OCI-LY1 (cell line): ENCODE measurements around the gene WDR70.

ENCODE experiments used
- EZH2 ChIP-seq: fragments of 200-600 bp; sonication (generic), shearing (Covaris generic); IDR thresholded peaks from 2 replicates; pipeline ENCODE4 v1.8.0; 2017; ENCODE audit warnings: borderline replicate concordance, mixed run types, mild to moderate bottlenecking, antibody characterized with exemption, low read length, moderate library complexity, mixed read lengths
- TF ChIP-seq, protein P1 (sequence below): fragments of 200-600 bp; sonication (generic), shearing (Covaris generic); IDR thresholded peaks from 2 replicates; pipeline ENCODE4 v1.5.1; 2017; ENCODE audit warnings: mild to moderate bottlenecking, antibody characterized with exemption, low read length, moderate library complexity, mixed read lengths

DNA sequence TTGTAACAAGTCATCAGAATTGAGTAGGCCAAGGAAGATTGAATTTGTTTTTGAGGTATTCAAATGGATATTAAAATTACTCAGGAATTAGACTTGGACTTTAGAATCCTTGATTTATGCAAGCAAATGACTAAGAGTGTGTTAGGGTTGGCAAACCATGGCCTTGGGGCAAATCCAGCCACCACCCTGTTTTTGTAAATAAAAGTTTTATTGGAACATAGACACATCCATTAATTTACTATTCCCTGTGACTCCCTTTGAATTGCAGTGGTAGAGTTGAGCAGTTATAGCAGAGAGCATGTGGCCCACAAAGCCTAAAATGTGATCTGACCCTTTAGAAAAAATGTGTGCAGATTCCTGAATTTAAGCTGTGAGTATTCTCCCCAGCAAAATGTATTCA lies 115.6 kb downstream of the WDR70 start:
- TF ChIP-seq, protein P1, sequence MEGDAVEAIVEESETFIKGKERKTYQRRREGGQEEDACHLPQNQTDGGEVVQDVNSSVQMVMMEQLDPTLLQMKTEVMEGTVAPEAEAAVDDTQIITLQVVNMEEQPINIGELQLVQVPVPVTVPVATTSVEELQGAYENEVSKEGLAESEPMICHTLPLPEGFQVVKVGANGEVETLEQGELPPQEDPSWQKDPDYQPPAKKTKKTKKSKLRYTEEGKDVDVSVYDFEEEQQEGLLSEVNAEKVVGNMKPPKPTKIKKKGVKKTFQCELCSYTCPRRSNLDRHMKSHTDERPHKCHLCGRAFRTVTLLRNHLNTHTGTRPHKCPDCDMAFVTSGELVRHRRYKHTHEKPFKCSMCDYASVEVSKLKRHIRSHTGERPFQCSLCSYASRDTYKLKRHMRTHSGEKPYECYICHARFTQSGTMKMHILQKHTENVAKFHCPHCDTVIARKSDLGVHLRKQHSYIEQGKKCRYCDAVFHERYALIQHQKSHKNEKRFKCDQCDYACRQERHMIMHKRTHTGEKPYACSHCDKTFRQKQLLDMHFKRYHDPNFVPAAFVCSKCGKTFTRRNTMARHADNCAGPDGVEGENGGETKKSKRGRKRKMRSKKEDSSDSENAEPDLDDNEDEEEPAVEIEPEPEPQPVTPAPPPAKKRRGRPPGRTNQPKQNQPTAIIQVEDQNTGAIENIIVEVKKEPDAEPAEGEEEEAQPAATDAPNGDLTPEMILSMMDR = no peak
- no peak for TF ChIP-seq EZH2
